Mesenchymal stem cell (in vitro differentiated cells and primary cell): ENCODE measurements around the gene TMEM150C.

Source experiments
- DNase-seq: peaks from one replicate; pipeline ENCODE4 v3.0.0-alpha.2; 2013
- H2AFZ ChIP-seq: one replicate; pipeline ENCODE4 v1.6.1; 2013; ENCODE audit warnings: low read depth, mild to moderate bottlenecking, control low read depth, inconsistent platforms, low read length, moderate library complexity
- H2AK5ac ChIP-seq: 2 replicates; pipeline ENCODE4 v1.6.1; 2013; ENCODE audit warnings: low read length, moderate library complexity, mild to moderate bottlenecking, inconsistent platforms; ENCODE audit not compliant: severe bottlenecking
- H2BK120ac ChIP-seq: one replicate; pipeline ENCODE4 v1.6.1; 2013; ENCODE audit warnings: low read depth, mild to moderate bottlenecking, inconsistent platforms, low read length, moderate library complexity
- H2BK12ac ChIP-seq, 2 experiments: one replicate each; pipeline ENCODE4 v1.6.1; 2013; ENCODE audit warnings: inconsistent platforms in 2 of 2, low read length in 2 of 2, mild to moderate bottlenecking in 2 of 2, moderate library complexity in 2 of 2, control low read depth in 1 of 2
- H2BK15ac ChIP-seq: one replicate; pipeline ENCODE4 v1.6.1; 2013; ENCODE audit warnings: mild to moderate bottlenecking, low read depth, inconsistent platforms; ENCODE audit not compliant: poor library complexity, severe bottlenecking
- H2BK5ac ChIP-seq: 2 replicates; pipeline ENCODE4 v1.6.1; 2013; ENCODE audit warnings: low read depth, mild to moderate bottlenecking, low read length, control low read depth, inconsistent platforms; ENCODE audit not compliant: poor library complexity, severe bottlenecking
- H3K14ac ChIP-seq, 2 experiments: one replicate each; pipeline ENCODE4 v1.6.1; 2013; ENCODE audit warnings: inconsistent platforms in 2 of 2, low read length in 2 of 2, control low read depth in 1 of 2, mild to moderate bottlenecking in 1 of 2, moderate library complexity in 1 of 2
- H3K18ac ChIP-seq, 2 experiments: one replicate each; pipeline ENCODE4 v1.6.1; 2013; ENCODE audit warnings: inconsistent platforms in 2 of 2, low read length in 2 of 2, control low read depth in 1 of 2, low read depth in 1 of 2, mild to moderate bottlenecking in 1 of 2
- H3K23ac ChIP-seq, 2 experiments: one replicate each; pipeline ENCODE4 v1.6.1; 2013; ENCODE audit warnings: inconsistent platforms in 2 of 2, low read length in 2 of 2, mild to moderate bottlenecking in 2 of 2, moderate library complexity in 2 of 2, control low read depth in 1 of 2
- H3K27ac ChIP-seq: 2 replicates; pipeline ENCODE4 v1.5.1; 2013; ENCODE audit warnings: mild to moderate bottlenecking, moderate library complexity, low read length, control low read depth, inconsistent platforms; ENCODE audit not compliant: poor library complexity, severe bottlenecking
- H3K27me3 ChIP-seq, 2 experiments: 2 replicates each; pipeline versions ENCODE4 v1.6.1 to v1.7.0; 2013; ENCODE audit warnings: low read length in 2 of 2, mild to moderate bottlenecking in 2 of 2, moderate library complexity in 2 of 2, control low read depth in 1 of 2, inconsistent platforms in 1 of 2; ENCODE audit not compliant: control insufficient read depth in 1 of 2, insufficient read depth in 1 of 2
- H3K36me3 ChIP-seq, 2 experiments: 2 replicates each; pipeline versions ENCODE4 v1.6.1 to v1.7.0; 2013; ENCODE audit warnings: low read length in 2 of 2, control low read depth in 1 of 2, inconsistent platforms in 1 of 2, low read depth in 1 of 2, mild to moderate bottlenecking in 1 of 2; ENCODE audit not compliant: insufficient read depth in 2 of 2, control insufficient read depth in 1 of 2
- H3K4ac ChIP-seq, 2 experiments: one replicate each; pipeline ENCODE4 v1.6.1; 2013; ENCODE audit warnings: inconsistent platforms in 2 of 2, low read length in 2 of 2, mild to moderate bottlenecking in 2 of 2, moderate library complexity in 2 of 2, control low read depth in 1 of 2, low read depth in 1 of 2
- H3K4me1 ChIP-seq: 2 replicates; pipeline ENCODE4 v1.6.1; 2013; ENCODE audit warnings: low read depth, low read length, control low read depth; ENCODE audit not compliant: control insufficient read depth, insufficient read depth
- H3K4me2 ChIP-seq: 2 replicates; pipeline ENCODE4 v1.6.1; 2013; ENCODE audit warnings: low read length, mild to moderate bottlenecking, inconsistent platforms; ENCODE audit not compliant: poor library complexity, severe bottlenecking
- H3K4me3 ChIP-seq, 2 experiments: 2 replicates each; pipeline versions ENCODE4 v1.5.1 to v1.7.0; 2013; ENCODE audit warnings: low read length in 2 of 2, mild to moderate bottlenecking in 2 of 2, control low read depth in 1 of 2, low read depth in 1 of 2; ENCODE audit not compliant: insufficient read depth in 1 of 2
- H3K79me1 ChIP-seq: replicated peaks from 2 replicates; pipeline ENCODE4 v1.6.1; 2013; ENCODE audit warnings: mild to moderate bottlenecking, control low read depth, low read length, inconsistent platforms; ENCODE audit not compliant: poor library complexity, severe bottlenecking
- H3K9ac ChIP-seq: 2 replicates; pipeline ENCODE4 v1.7.0; 2013; ENCODE audit warnings: mild to moderate bottlenecking, low read length, moderate library complexity
- H3K9me3 ChIP-seq: 2 replicates; pipeline ENCODE4 v1.7.0; 2013; ENCODE audit warnings: mild to moderate bottlenecking, low read length; ENCODE audit not compliant: control insufficient read depth
- H4K8ac ChIP-seq: one replicate; pipeline ENCODE4 v1.6.1; 2013; ENCODE audit warnings: inconsistent platforms, mild to moderate bottlenecking, low read length, moderate library complexity
- H4K91ac ChIP-seq: one replicate; pipeline ENCODE4 v1.6.1; 2013; ENCODE audit warnings: mild to moderate bottlenecking, low read length, inconsistent platforms
- WGBS: methylation state at CpG from one replicate; pipeline ENCODE4 v1.1.7; 2013; ENCODE audit warnings: mixed read lengths; 5-methylcytosine and 5-hydroxymethylcytosine counted together

Gene TMEM150C

DNA sequence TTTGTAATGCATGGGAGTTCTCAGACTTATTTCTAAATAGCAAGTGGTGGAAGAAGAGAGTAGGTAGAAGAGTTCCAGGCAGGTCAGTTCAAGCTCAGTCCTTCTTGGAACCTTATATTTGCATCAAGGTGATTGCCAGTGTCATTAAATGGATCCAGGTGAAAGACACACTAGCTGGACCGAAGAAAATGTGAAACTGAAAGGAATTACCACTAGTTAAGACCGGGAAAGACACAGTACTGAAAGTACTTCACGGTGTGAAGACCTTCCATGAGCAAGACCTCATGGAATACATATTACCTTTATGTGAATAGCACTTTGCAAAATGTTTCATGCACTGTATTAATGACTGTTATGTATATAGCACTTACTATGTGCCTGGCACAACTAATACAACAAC lies 19.1 kb downstream of the TMEM150C start:
- H3K18ac ChIP-seq = no peak overlapping the region
- no peak for DNase-seq
- H3K4me2 ChIP-seq = no peak overlapping the region
- no peak overlapping the region for H3K9ac ChIP-seq
- H3K23ac ChIP-seq = no peak overlapping the region
- no peak overlapping the region for H3K4ac ChIP-seq
- H2BK15ac ChIP-seq = no peak overlapping the region
- no peak overlapping the region for H2AFZ ChIP-seq
- no peak overlapping the region for H2BK120ac ChIP-seq
- no peak overlapping the region for H4K91ac ChIP-seq
- H3K4me1 ChIP-seq = no peaks in the 10 kb centered on the region
- H2BK12ac ChIP-seq = no peak overlapping the region
- H4K8ac ChIP-seq = no peak overlapping the region
- no peak overlapping the region for H2AK5ac ChIP-seq
- no peak overlapping the region for H3K4me3 ChIP-seq
- no peaks in the 10 kb centered on the region for H3K36me3 ChIP-seq
- H3K9me3 ChIP-seq = no peaks in the 10 kb centered on the region
- no peak overlapping the region for H3K27ac ChIP-seq
- H2BK5ac ChIP-seq = no peak overlapping the region
- no peaks in the 10 kb centered on the region for H3K79me1 ChIP-seq
- H3K27me3 ChIP-seq = no peaks in the 10 kb centered on the region
- WGBS = 64% methylated on average over 2 of the region's 3 CpGs
- H3K14ac ChIP-seq = no peak overlapping the region

DNA sequence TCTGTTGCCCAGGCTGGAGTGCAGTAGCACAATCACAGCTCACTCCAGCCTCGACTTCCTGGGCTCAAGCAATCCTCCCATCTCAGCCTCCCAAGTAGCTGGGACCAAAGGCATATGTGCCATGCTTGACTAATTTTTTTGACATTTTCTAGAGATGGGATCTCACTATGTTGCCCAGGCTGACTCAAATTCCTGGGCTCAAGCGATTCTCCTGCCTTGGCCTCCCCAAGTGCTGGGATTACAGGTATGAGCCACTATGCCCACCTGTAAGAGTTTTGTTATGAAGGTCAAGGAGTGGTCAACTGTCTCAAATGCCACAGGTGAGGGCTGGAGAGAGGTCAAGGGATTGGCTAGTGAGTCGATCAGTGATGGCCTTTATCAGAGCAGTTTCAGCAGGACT lies 32.5 kb downstream of the TMEM150C start:
- 87% methylated on average over 3 of the region's 3 CpGs for WGBS
- Histone ChIP-seq H3K27me3 (no peaks in the 10 kb centered on the region), H2AFZ (no peak overlapping the region), H3K18ac (no peak overlapping the region), H2AK5ac (no peak overlapping the region), H3K23ac (no peak overlapping the region), H3K4me1 (no peaks in the 10 kb centered on the region), H2BK120ac (no peak overlapping the region), H4K8ac (no peak overlapping the region), H2BK5ac (no peak overlapping the region), H3K4me3 (no peak overlapping the region), H3K27ac (no peak overlapping the region), H2BK15ac (no peak overlapping the region), H3K9ac (no peak overlapping the region), H3K14ac (no peak overlapping the region), H3K4me2 (no peak overlapping the region), H2BK12ac (no peak overlapping the region), H3K9me3 (no peaks in the 10 kb centered on the region), H3K36me3 (no peaks in the 10 kb centered on the region), H3K79me1 (no peaks in the 10 kb centered on the region), H3K4ac (no peak overlapping the region), H4K91ac (no peak overlapping the region)
- no peak for DNase-seq

- Histone ChIP-seq H3K4me2 (no peak overlapping the region), H3K27ac (no peak overlapping the region), H3K18ac (no peak overlapping the region), H3K79me1 (no peaks in the 10 kb centered on the region), H3K14ac (no peak overlapping the region), H3K4ac (no peak overlapping the region), H3K4me3 (no peak overlapping the region), H3K23ac (no peak overlapping the region), H3K9me3 (no peaks in the 10 kb centered on the region), H4K8ac (no peak overlapping the region), H2AFZ (no peak overlapping the region), H2AK5ac (no peak overlapping the region), H2BK5ac (no peak overlapping the region), H2BK15ac (no peak overlapping the region), H3K27me3 (no peaks in the 10 kb centered on the region), H4K91ac (no peak overlapping the region), H2BK12ac (no peak overlapping the region), H3K4me1 (no peaks in the 10 kb centered on the region), H3K36me3 (no peaks in the 10 kb centered on the region), H2BK120ac (no peak overlapping the region), H3K9ac (no peak overlapping the region)
- WGBS = 67% methylated on average over 4 of the region's 4 CpGs
- no peak for DNase-seq
These were observed 32.9 kb downstream of the TMEM150C start for GRCh38 chr4:82528868-82529267.

DNA sequence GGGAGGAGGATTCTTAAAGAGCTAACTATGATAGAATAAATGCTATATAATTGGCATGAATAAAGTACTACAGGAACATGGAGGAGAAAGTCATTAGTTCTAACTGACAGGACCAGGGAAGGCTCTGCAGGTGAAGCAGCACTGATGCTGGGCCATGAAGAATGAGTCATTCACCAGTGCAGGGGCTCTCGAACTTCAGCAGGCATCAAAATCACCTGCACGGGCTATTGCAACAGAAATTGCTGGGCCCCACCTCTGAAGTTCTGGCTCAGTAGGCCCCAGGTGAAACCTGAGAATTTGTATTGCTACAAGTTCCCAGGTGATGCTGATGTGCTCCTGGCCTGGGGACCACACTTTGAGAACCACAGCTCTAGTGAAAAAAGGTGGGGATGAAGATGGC lies 33.7 kb downstream of the TMEM150C start:
- H2BK15ac ChIP-seq = no peak overlapping the region
- no peak overlapping the region for H4K91ac ChIP-seq
- no peak overlapping the region for H3K4ac ChIP-seq
- H4K8ac ChIP-seq = no peak overlapping the region
- 92% methylated on average over 2 of the region's 2 CpGs for WGBS
- H3K27me3 ChIP-seq = no peaks in the 10 kb centered on the region
- no peak overlapping the region for H3K23ac ChIP-seq
- H3K9me3 ChIP-seq = no peaks in the 10 kb centered on the region
- H3K14ac ChIP-seq = no peak overlapping the region
- no peak overlapping the region for H3K4me3 ChIP-seq
- no peak overlapping the region for H3K4me2 ChIP-seq
- H3K27ac ChIP-seq = no peak overlapping the region
- no peak overlapping the region for H2AK5ac ChIP-seq
- no peak overlapping the region for H2BK120ac ChIP-seq
- no peaks in the 10 kb centered on the region for H3K79me1 ChIP-seq
- H3K18ac ChIP-seq = no peak overlapping the region
- no peaks in the 10 kb centered on the region for H3K4me1 ChIP-seq
- H3K9ac ChIP-seq = no peak overlapping the region
- DNase-seq = no peak
- H2AFZ ChIP-seq = no peak overlapping the region
- no peaks in the 10 kb centered on the region for H3K36me3 ChIP-seq
- no peak overlapping the region for H2BK5ac ChIP-seq
- H2BK12ac ChIP-seq = no peak overlapping the region
